Right forelimb (tissue), 1 donor: ENCODE data around the gene SMIM21.

Experiments used
- DNase-seq: peaks from one replicate; pipeline ENCODE4 v3.0.0-alpha.2; 2018

Gene SMIM21

GRCh38 chr18:75421656-75422055 is 5.8 kb downstream of the SMIM21 start:
- DNase-seq: no peak

- no peak for DNase-seq
Observed at GRCh38 chr18:75418293-75419005, 9.1 kb downstream of the SMIM21 start.

- no peak for DNase-seq
Observed at GRCh38 chr18:75410611-75411010, 16.9 kb downstream of the SMIM21 start.

GRCh38 chr18:75409806-75410205 is 17.7 kb downstream of the SMIM21 start:
- DNase-seq: no peak

GRCh38 chr18:75408554-75409506 is 18.7 kb downstream of the SMIM21 start:
- no peak for DNase-seq

- peak; percentile 46 for DNase-seq
Observed at GRCh38 chr18:75407468-75408437, 19.8 kb downstream of the SMIM21 start.

- no peak for DNase-seq
Observed at GRCh38 chr18:75406491-75407445, 20.7 kb downstream of the SMIM21 start.

- no peak for DNase-seq
Observed at GRCh38 chr18:75405351-75405750, 22.2 kb downstream of the SMIM21 start.

GRCh38 chr18:75400366-75400765 is 27.1 kb downstream of the SMIM21 start:
- DNase-seq: no peak

GRCh38 chr18:75395137-75395536 is 32.4 kb downstream of the SMIM21 start:
- no peak for DNase-seq

GRCh38 chr18:75393721-75394120 is 33.8 kb downstream of the SMIM21 start:
- no peak for DNase-seq

GRCh38 chr18:75392226-75392578 is 35.3 kb downstream of the SMIM21 start:
- no peak for DNase-seq

- DNase-seq: peak; percentile 51
Observed at GRCh38 chr18:75391279-75392225, 36.0 kb downstream of the SMIM21 start.

- DNase-seq: no peak
Observed at GRCh38 chr18:75390854-75391253, 36.6 kb downstream of the SMIM21 start.

- no peak for DNase-seq
Observed at GRCh38 chr18:75384144-75384543, 43.4 kb downstream of the SMIM21 start.

- no peak for DNase-seq
Observed at GRCh38 chr18:75378376-75379315, 48.9 kb downstream of the SMIM21 start.

GRCh38 chr18:75377926-75378325 is 49.6 kb downstream of the SMIM21 start:
- DNase-seq: no peak

- no peak for DNase-seq
Observed at GRCh38 chr18:75377258-75377657, 50.2 kb downstream of the SMIM21 start.

- DNase-seq: no peak
Observed at GRCh38 chr18:75376004-75376403, 51.5 kb downstream of the SMIM21 start.
